WTC11 (cell line): Measurements from ENCODE around the gene AKAP8. TPM values are rescaled to one million over a fixed set of nuclear protein-coding genes. Genes with fewer than 3 reads are reported as not detected.

Experiments used
- ATAC-seq: fragments of 200-7000 bp; cut with Tn5 transposase; 2 replicates; pipeline ENCODE4 v1.10.0; 2021; ENCODE audit warnings: mild to moderate bottlenecking, moderate library complexity
- CTCF ChIA-PET: fragments of 300-600 bp; sonication (Branson Sonifier 250); formaldehyde crosslinking; loops from one replicate; lab custom pipeline; 2021; ENCODE audit warnings: antibody characterized with exemption; lab: Charles Lee
- POLR2A ChIA-PET: fragments of 350-600 bp; sonication (Branson Sonifier 250); formaldehyde crosslinking; loops from one replicate; lab custom pipeline; 2021; ENCODE audit warnings: antibody characterized with exemption; lab: Charles Lee
- DNase-seq: peaks from one replicate; pipeline ENCODE4 v3.0.0; 2021; ENCODE audit warnings: low spot score
- H3K27ac Mint-ChIP-seq: 2 replicates; pipeline ENCODE4 v1.8.0; 2021; ENCODE audit warnings: mixed read lengths
- H3K27me3 Mint-ChIP-seq: 2 replicates; pipeline ENCODE4 v1.8.0; 2021; ENCODE audit warnings: low read depth, mild to moderate bottlenecking, moderate library complexity, mixed read lengths
- H3K36me3 Mint-ChIP-seq: 2 replicates; pipeline ENCODE4 v1.8.0; 2021; ENCODE audit warnings: mixed read lengths
- H3K4me1 Mint-ChIP-seq: 2 replicates; pipeline ENCODE4 v1.8.0; 2022; ENCODE audit warnings: mixed read lengths
- H3K4me3 Mint-ChIP-seq: 2 replicates; pipeline ENCODE4 v1.8.0; 2021; ENCODE audit warnings: mild to moderate bottlenecking, moderate library complexity, mixed read lengths
- H3K9me3 Mint-ChIP-seq: 2 replicates; pipeline ENCODE4 v1.8.0; 2021; ENCODE audit warnings: mixed read lengths
- ARID4B ChIP-seq: sonication (generic); formaldehyde crosslinking; IDR thresholded peaks from 2 replicates; pipeline ENCODE4 v1.8.0; 2023; ENCODE audit warnings: missing genetic modification reagents, mild to moderate bottlenecking, borderline replicate concordance
- CREB1 ChIP-seq: sonication (generic); formaldehyde crosslinking; IDR thresholded peaks from 2 replicates; pipeline ENCODE4 v1.8.0; 2023; ENCODE audit warnings: mild to moderate bottlenecking, missing genetic modification reagents
- ETV6 ChIP-seq: sonication (generic); formaldehyde crosslinking; IDR thresholded peaks from 2 replicates; pipeline ENCODE4 v1.8.1; 2022; ENCODE audit warnings: mild to moderate bottlenecking, missing genetic modification reagents
- FOXJ3 ChIP-seq: sonication (generic); formaldehyde crosslinking; IDR thresholded peaks from 2 replicates; pipeline ENCODE4 v1.9.0; 2021; ENCODE audit warnings: missing genetic modification reagents, mild to moderate bottlenecking, borderline replicate concordance
- FOXK1 ChIP-seq: sonication (generic); formaldehyde crosslinking; IDR thresholded peaks from 2 replicates; pipeline ENCODE4 v1.8.0; 2022; ENCODE audit warnings: mild to moderate bottlenecking, moderate library complexity, missing genetic modification reagents
- JAZF1 ChIP-seq: fragments of 250-450 bp; sonication (Bioruptor Pico); IDR thresholded peaks from 2 replicates; pipeline ENCODE4 v1.9.0; 2021; ENCODE audit warnings: moderate library complexity, mild to moderate bottlenecking, inconsistent platforms
- NFYB ChIP-seq: sonication (generic); formaldehyde crosslinking; conservative IDR thresholded peaks from 2 replicates; pipeline ENCODE4 v1.8.0; 2022; ENCODE audit warnings: low read depth, missing genetic modification reagents
- PRDM15 ChIP-seq: sonication (generic); formaldehyde crosslinking; IDR thresholded peaks from 2 replicates; pipeline ENCODE4 v1.8.0; 2022; ENCODE audit warnings: missing genetic modification reagents
- RORB ChIP-seq: fragments of 250-450 bp; sonication (Bioruptor Pico); IDR thresholded peaks from 2 replicates; pipeline ENCODE4 v1.9.0; 2021; ENCODE audit warnings: mild to moderate bottlenecking
- STAT6 ChIP-seq: sonication (generic); formaldehyde crosslinking; conservative IDR thresholded peaks from 2 replicates; pipeline ENCODE4 v1.8.1; 2023; ENCODE audit warnings: mild to moderate bottlenecking, low read depth, missing genetic modification reagents, moderate library complexity
- TP53 ChIP-seq: sonication (generic); formaldehyde crosslinking; IDR thresholded peaks from 2 replicates; pipeline ENCODE4 v1.8.1; 2023; ENCODE audit warnings: mild to moderate bottlenecking, missing genetic modification reagents
- ZNF232 ChIP-seq: sonication (generic); formaldehyde crosslinking; IDR thresholded peaks from 2 replicates; pipeline ENCODE4 v1.8.0; 2022; ENCODE audit warnings: mild to moderate bottlenecking, missing genetic modification reagents
- ZNF281 ChIP-seq: sonication (generic); formaldehyde crosslinking; IDR thresholded peaks from 2 replicates; pipeline ENCODE4 v1.8.0; 2023; ENCODE audit warnings: mild to moderate bottlenecking, missing genetic modification reagents
- ZNF425 ChIP-seq: fragments of 250-450 bp; sonication (Bioruptor Pico); conservative IDR thresholded peaks from 2 replicates; pipeline ENCODE4 v1.9.0; 2021; ENCODE audit warnings: mild to moderate bottlenecking
- ZNF671 ChIP-seq: fragments of 250-450 bp; sonication (Bioruptor Pico); IDR thresholded peaks from 2 replicates; pipeline ENCODE4 v1.8.0; 2021; ENCODE audit warnings: mild to moderate bottlenecking
- total RNA-seq: library from RNA; stranded (reverse); gene quantifications from 3 replicates; pipeline ENCODE4 v1.2.3, GENCODE V29; 2021

AKAP8 gene
- total RNA-seq, 1 experiment from 2014 or later, result 65.9 TPM

- Mint-ChIP-seq H3K9me3 (no peaks in the 10 kb centered on the region), H3K27ac (no peak overlapping the region), H3K4me3 (no peak overlapping the region), H3K4me1 (no peaks in the 10 kb centered on the region)
- POLR2A ChIA-PET, result no interaction called here
- DNase-seq, result no peak
- CTCF ChIA-PET, result interaction anchor here (0.5 to 1.3 kb wide), 2 partner anchors 14 to 72 kb away, joined by 3 to 4 read pairs; no protein-coding TSS in a partner anchor
- ATAC-seq, result no peak
- TF ChIP-seq JAZF1, result no peak
- TF ChIP-seq ARID4B (CRISPR knock-in tag), result no peak
- no peak for TF ChIP-seq NFYB (CRISPR knock-in tag)
- TF ChIP-seq STAT6 (CRISPR knock-in tag), result no peak
- no peak for TF ChIP-seq ETV6 (CRISPR knock-in tag)
- no peak for TF ChIP-seq CREB1
- no peak for TF ChIP-seq RORB (CRISPR knock-in tag)
- TF ChIP-seq ZNF671, result no peak
- no peak for TF ChIP-seq PRDM15 (CRISPR knock-in tag)
- TF ChIP-seq TP53, result no peak
- no peak for TF ChIP-seq FOXK1
- TF ChIP-seq FOXJ3, result no peak
- TF ChIP-seq, all 79 proteins: peak for 0
- H3K27me3 Mint-ChIP-seq, result no peaks in the 10 kb centered on the region
- peaks cover 65% of the 10 kb centered on the region for H3K36me3 Mint-ChIP-seq
These were observed 14.8 kb upstream of the AKAP8 start for GRCh38 chr19:15394426-15394825.

- DNase-seq (no peak), ATAC-seq (no peak)
- ChIA-PET POLR2A (no interaction called here), CTCF (no interaction called here)
- no peak overlapping the region for H3K4me3 Mint-ChIP-seq
- H3K4me1 Mint-ChIP-seq, result no peaks in the 10 kb centered on the region
- H3K27ac Mint-ChIP-seq, result 0 out of 2 replicates have a peak overlapping the region, but pooled peaks have one; percentile 76
- H3K36me3 Mint-ChIP-seq, result peaks cover 66% of the 10 kb centered on the region
- H3K9me3 Mint-ChIP-seq, result no peaks in the 10 kb centered on the region
- no peaks in the 10 kb centered on the region for H3K27me3 Mint-ChIP-seq
- TF ChIP-seq ZNF425 (CRISPR knock-in tag), result no peak
- TF ChIP-seq ZNF281 (CRISPR knock-in tag), result no peak
- no peak for TF ChIP-seq FOXJ3
- no peak for TF ChIP-seq ARID4B (CRISPR knock-in tag)
- no peak for TF ChIP-seq ZNF232 (CRISPR knock-in tag)
These were observed 14.4 kb upstream of the AKAP8 start for GRCh38 chr19:15393963-15394362.
